Measurements from ENCODE around the gene SMIM41. TPM values are rescaled to one million over a fixed set of nuclear protein-coding genes. Genes with fewer than 3 reads are reported as not detected.
A peak's percentile ranks its signal among the peaks of the same experiment; 100 is the strongest.

The SMIM41 gene
- total RNA-seq, 1 donor: 0.42 TPM

DNA sequence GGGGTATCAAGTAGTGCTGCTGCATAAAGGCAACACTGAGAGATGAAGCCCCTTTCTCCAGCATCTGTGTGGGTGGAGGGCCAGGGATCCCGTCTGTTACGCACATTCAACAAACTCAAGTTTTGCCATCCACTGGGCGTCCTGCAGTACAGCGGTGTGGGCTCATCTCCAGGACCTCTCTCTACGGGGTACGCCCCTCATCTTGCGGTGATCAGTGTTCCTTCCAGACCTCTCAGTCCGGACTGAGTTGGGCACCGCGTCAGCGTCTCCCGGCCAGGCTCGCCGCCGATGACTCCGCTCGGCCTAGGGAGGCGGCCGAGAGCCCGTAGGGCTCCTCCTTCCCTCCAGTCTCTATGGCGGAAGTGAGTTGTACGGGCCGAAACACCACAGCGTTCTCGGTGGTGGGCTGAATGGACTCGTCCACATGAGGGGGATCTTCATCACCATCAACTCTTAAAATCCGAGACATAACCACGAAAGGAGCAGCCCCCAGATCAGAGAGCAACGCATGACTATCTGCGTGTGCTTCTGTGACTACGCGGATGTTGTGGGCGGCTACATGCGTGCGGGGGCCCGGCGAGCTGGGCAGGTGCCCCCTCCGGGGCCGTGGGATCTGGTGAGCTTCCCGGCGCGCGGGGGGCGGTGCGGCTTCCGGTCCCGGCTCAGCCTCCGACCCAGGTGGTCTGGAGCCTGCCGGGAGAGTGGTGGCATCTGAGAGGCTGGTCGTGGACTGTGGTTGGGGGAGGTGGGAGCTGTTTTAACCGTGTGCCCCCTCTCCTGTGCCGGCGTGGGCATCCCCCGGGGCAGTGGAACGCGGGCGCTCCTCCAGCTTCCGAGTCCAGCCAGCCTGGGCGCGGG is 9.9 kb upstream of the SMIM41 start, which contains the start of gene ATG101:
ATG101 (plus strand) TSS at position 652 of the 858 bp plus-strand sequence. CDS start 3,673 bp downstream, outside the sequence.
- peak within 1 kb of the TSS; percentile 98 for H3K4me3 ChIP-seq (ENCODE audit: low read length)
- no peaks in the 10 kb centered on the region for H3K27me3 ChIP-seq (ENCODE audit: insufficient read depth, low read length)
- H3K9me3 ChIP-seq (ENCODE audit: low read depth, low read length): no peaks in the 10 kb centered on the region
- H3K4me1 ChIP-seq (ENCODE audit: insufficient read depth, low read length): peaks cover 39% of the 10 kb centered on the region

DNA sequence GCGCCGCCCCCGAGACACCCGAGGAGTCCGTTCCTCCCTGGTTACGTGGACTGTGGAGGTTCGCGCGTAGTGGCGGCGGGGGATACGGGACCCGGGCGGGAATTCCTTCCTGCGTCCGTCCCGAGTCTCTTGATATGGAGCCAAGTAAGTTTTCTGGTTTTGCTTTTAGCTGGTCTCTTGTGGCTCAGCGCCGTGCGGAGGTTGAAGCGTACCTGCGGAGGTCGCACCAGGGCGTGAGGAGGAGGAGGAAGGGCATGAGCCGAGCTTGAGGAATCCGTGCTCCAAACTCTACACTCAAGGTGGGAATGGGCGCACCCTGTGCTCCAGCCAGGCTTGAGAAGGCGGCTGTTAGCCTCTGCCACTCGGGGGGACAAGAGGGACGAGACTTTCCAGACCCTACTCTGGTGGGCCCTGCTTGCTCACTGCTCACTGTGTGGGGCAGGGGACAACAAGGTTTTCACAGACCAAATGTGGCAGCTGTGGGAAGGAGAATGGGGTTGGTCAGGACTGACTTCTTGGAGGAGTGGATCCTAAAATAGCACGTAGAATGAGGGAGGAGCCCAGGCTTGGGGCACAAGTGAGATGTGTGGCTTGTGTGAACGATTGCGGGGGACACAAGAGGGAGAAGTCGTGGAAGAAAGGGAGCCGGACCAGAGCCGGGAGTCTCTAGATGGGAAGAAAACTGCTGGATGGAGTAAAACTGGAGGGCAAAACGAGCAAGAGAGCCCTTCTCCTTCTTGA is 9.1 kb upstream of the SMIM41 start:
- no peaks in the 10 kb centered on the region for H3K27me3 ChIP-seq (ENCODE audit: insufficient read depth, low read length)
- no peaks in the 10 kb centered on the region for H3K9me3 ChIP-seq (ENCODE audit: low read depth, low read length)
- H3K4me1 ChIP-seq (ENCODE audit: insufficient read depth, low read length): peaks cover 44% of the 10 kb centered on the region
- peak overlapping the region; percentile 98 for H3K4me3 ChIP-seq (ENCODE audit: low read length)

DNA sequence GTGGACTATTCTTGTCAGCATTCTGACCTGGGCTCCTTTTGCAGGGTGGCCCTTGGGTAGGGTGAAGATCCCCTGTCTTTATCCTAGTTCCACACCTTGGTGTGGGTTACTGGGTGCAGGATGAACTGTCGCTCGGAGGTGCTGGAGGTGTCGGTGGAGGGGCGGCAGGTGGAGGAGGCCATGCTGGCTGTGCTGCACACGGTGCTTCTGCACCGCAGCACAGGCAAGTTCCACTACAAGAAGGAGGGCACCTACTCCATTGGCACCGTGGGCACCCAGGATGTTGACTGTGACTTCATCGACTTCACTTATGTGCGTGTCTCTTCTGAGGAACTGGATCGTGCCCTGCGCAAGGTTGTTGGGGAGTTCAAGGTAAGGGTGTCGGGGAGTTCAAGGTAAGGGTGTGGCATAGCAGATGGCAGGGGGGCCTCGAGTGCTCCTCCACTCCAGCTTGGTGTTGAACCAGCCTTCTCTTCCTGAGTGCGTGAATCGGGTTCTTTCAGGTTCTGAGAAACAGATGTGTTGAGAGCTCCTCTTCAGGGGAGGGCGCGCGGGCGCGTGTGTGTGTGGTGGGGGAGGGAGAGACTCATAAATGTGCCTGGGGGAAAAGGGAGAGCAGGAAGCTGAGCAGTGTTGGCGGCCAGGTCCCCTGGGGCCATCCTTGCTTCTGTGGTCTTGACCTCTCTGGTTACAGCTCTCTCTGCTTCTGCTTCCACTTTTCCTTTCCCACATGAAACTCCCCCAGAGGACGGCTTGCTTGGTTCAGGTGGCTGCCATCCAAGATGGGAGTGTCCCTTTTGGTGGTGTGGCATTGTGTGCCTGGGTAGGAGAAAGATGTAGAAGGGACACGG is 5.7 kb upstream of the SMIM41 start:
- Histone ChIP-seq H3K27me3 (ENCODE audit: insufficient read depth, low read length) (no peaks in the 10 kb centered on the region), H3K4me3 (ENCODE audit: low read length) (no peak overlapping the region), H3K9me3 (ENCODE audit: low read depth, low read length) (no peaks in the 10 kb centered on the region), H3K4me1 (ENCODE audit: insufficient read depth, low read length) (peaks cover 44% of the 10 kb centered on the region)

DNA sequence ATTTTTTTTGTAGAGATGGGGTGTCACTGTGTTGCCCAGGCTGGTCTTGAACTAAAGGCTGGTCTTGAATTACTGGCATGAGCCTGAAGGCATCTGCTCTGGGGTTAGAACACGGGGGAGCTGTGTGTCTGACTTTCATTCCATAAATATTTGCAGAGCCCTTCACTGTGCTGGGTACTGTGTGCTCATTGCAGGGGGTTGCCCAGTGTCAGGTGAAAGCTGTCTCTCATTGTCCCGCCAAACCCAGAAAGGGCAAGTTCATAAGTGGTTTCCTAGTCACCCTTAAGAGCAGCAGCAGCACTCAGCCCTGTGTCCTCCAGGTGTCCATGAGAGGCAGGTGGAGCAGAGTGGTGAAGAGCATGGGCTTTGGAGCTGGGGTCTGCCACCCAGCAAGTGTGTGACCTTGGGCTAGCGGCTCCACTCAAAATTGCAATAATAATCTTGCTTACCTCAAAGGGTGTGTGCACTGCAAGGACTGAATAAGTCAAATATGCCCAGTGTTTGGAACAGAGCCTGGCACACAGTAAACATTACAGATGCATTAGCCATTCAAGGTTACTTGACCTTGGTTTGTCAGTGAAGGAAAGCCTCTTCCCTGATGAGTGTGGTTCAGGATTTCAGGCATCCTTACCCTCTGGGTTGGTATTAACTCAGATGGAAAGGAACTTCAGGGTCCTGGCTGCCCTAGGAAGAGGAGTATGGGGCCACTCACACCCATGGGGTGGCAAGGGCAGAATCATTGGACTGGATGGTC is 4.4 kb upstream of the SMIM41 start:
- Histone ChIP-seq H3K9me3 (ENCODE audit: low read depth, low read length) (no peaks in the 10 kb centered on the region), H3K4me1 (ENCODE audit: insufficient read depth, low read length) (peaks cover 37% of the 10 kb centered on the region), H3K4me3 (ENCODE audit: low read length) (no peak overlapping the region), H3K27me3 (ENCODE audit: insufficient read depth, low read length) (no peaks in the 10 kb centered on the region)

DNA sequence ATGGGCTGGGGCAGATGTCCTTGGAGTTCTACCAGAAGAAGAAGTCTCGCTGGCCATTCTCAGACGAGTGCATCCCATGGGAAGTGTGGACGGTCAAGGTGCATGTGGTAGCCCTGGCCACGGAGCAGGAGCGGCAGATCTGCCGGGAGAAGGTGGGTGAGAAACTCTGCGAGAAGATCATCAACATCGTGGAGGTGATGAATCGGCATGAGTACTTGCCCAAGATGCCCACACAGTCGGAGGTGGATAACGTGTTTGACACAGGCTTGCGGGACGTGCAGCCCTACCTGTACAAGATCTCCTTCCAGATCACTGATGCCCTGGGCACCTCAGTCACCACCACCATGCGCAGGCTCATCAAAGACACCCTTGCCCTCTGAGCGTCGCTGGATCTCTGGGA is 2.7 kb upstream of the SMIM41 start:
- Histone ChIP-seq H3K9me3 (ENCODE audit: low read depth, low read length) (no peaks in the 10 kb centered on the region), H3K4me1 (ENCODE audit: insufficient read depth, low read length) (peaks cover 32% of the 10 kb centered on the region), H3K4me3 (ENCODE audit: low read length) (no peak overlapping the region), H3K27me3 (ENCODE audit: insufficient read depth, low read length) (no peaks in the 10 kb centered on the region)

DNA sequence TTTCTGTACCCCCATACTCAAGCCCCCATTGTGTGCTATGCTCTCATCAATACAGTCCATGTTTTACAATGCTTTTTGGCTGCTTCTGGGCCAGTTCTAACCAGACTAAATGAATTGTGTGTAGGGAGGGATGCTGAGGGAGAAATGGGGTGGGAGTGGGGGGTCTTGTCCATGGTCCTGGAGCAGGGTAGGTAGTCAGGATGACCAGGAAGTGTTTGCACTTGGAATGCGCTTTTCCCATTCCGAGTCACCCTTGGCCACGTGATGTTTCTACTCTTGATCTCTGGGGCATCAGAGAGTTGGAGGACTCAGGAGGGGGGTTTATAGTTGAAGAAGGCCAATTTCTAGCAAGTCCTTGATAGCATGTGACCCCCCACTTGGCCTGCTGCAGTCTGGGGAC is 1.2 kb upstream of the SMIM41 start:
- H3K4me1 ChIP-seq (ENCODE audit: insufficient read depth, low read length): peaks cover 35% of the 10 kb centered on the region
- H3K27me3 ChIP-seq (ENCODE audit: insufficient read depth, low read length): no peaks in the 10 kb centered on the region
- no peak overlapping the region for H3K4me3 ChIP-seq (ENCODE audit: low read length)
- no peaks in the 10 kb centered on the region for H3K9me3 ChIP-seq (ENCODE audit: low read depth, low read length)

DNA sequence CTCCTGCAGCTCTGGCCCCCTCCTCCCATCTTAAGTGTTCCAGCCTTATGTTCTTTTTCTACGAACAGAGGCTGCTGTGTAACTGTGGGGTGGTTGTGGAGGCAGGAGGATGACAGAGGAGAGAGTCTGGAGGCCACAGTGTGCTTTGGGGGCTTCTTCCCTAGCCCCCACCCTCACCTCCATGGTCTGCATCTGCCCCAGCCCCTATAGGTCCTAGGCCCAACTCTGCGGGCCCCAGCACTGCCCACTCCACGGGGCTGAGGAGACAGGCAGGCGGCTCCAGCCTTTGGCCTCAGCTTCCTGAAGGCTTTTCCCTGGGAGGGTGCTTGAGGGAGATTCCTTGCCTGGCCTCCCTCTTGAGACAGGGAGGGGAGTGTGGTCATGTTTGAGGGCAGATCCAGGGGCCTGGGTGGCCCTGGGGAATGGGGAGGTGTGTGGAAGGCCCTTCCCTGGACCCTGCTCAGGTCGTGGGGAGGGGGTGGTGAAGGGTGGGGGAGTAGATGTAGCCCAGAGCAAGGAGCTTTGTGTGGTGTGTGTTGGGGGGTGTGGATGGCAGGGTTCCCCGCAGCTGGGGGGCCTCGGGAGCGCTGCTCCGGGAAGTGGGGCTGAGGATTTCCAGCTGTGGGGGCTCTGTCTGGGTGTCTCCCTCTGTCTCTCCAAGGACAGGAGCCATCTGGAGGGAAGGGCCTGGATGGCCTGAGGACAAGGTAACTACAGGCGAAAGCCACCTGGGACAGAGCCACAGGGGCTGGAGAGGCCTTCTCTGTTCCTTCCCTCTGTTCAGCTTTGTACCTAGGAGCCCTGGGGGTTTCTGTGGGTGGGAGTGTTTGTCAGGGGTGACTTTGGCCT is 1.1 kb downstream of the SMIM41 start:
- Histone ChIP-seq H3K9me3 (ENCODE audit: low read depth, low read length) (no peaks in the 10 kb centered on the region), H3K4me1 (ENCODE audit: insufficient read depth, low read length) (peaks cover 21% of the 10 kb centered on the region), H3K4me3 (ENCODE audit: low read length) (no peak overlapping the region), H3K27me3 (ENCODE audit: insufficient read depth, low read length) (no peaks in the 10 kb centered on the region)

DNA sequence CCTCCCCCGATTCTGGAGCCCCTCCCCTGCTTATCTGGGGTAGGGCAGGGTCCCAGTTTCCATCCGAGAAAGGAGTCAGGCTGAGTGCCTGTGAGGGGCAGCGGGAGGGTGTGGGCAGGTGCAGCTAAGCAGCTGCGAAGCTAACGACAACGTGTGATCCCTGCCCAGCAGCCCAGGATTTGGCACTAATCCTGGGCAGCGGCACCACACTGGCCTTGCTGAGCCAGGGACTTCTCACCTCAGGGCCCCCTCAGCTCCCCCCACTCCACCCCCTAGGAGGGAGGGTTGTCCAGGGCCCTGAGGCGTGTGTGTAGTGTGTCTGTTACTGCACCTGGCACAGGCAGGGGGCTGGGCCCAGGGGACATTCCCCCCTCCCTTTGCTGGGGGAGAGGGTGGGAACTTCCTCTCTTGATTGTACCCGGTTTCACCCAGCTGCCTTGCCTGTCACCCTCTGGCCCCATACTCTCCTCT is 1.8 kb downstream of the SMIM41 start:
- H3K4me3 ChIP-seq (ENCODE audit: low read length): no peak overlapping the region
- no peaks in the 10 kb centered on the region for H3K9me3 ChIP-seq (ENCODE audit: low read depth, low read length)
- H3K4me1 ChIP-seq (ENCODE audit: insufficient read depth, low read length): peaks cover 21% of the 10 kb centered on the region
- no peaks in the 10 kb centered on the region for H3K27me3 ChIP-seq (ENCODE audit: insufficient read depth, low read length)

DNA sequence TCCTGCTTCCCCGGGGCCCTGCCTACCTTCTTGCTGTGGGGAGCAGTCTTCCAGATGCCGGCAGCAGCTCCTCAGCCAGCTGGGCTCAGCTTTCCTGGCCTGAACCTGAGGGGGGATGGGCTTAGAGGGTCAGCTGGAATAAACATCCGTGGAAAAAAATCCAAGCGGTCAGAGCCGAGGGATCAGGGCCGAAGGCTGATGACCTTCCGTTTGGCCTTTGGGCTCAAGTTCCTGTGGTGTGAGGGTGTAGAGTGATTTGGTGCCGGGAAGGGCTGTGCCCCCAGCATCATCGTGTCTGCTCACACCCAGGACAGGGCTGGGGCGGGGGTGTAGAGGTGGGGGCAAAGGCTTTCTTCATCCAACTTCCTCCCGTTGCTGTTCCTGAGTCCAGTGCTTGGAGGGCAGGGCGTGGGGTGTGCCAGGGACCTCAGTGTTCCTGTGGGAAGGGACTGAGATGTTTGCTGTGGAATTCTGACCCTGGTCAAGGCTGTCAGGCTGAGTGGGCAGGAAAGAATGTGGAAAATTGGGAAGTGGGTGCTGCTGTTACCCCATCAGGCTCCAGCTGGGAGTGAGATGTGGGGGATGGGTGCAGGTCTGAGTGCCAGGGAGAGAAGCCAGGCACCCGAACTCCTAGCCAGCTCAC is 2.6 kb downstream of the SMIM41 start:
- Histone ChIP-seq H3K4me3 (ENCODE audit: low read length) (no peak overlapping the region), H3K4me1 (ENCODE audit: insufficient read depth, low read length) (peaks cover 21% of the 10 kb centered on the region), H3K9me3 (ENCODE audit: low read depth, low read length) (no peaks in the 10 kb centered on the region), H3K27me3 (ENCODE audit: insufficient read depth, low read length) (no peaks in the 10 kb centered on the region)

DNA sequence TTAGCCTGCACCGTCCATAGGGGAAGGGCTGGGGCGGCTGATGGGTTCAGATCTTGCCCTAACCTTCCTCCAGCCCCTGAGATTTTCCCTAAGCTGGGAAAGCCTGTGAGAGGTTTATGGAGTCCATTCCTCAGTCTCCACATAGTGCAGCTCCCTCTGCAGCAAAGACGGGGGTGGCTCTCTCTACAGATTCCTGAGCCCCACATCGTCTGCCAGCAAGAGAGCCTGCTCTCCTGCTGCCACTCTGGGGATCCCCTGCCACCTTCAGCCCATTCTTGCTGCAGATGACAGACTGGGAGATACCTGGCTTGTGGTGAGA is 3.1 kb downstream of the SMIM41 start:
- Histone ChIP-seq H3K9me3 (ENCODE audit: low read depth, low read length) (no peaks in the 10 kb centered on the region), H3K27me3 (ENCODE audit: insufficient read depth, low read length) (no peaks in the 10 kb centered on the region), H3K4me3 (ENCODE audit: low read length) (no peak overlapping the region), H3K4me1 (ENCODE audit: insufficient read depth, low read length) (peaks cover 21% of the 10 kb centered on the region)

DNA sequence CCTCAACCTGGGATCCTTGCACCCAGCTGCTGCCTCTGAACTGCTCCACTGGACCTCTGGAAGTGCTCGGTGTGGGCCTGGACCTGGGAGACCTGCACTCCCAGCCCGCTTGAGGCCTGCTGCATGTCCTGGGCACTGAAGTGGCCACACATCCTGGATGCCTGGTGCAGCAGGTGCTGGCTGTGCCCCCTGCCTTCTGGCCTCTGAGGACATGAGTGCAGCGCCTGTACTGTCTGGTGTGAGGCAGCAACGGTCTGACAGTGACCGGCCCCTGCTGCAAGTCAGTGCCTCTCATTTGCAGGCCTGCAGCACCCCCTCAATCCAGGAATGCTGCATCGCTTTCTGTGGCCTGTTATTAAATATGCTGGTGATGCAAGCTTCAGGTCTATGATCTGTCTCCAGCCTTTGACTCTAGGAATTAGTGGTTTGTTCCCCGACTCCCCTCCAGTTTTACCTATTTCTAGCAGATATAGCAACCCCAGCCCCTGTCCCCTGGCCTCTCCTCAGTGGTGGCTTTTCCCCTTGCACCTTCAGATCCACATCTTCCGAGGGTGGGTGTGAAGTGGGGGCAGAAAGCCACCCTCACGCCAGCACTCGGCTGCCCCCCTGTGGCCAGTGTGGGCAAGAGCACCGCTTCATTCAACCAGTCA is 3.6 kb downstream of the SMIM41 start:
- Histone ChIP-seq H3K27me3 (ENCODE audit: insufficient read depth, low read length) (no peaks in the 10 kb centered on the region), H3K4me3 (ENCODE audit: low read length) (no peak overlapping the region), H3K9me3 (ENCODE audit: low read depth, low read length) (no peaks in the 10 kb centered on the region), H3K4me1 (ENCODE audit: insufficient read depth, low read length) (peaks cover 21% of the 10 kb centered on the region)

DNA sequence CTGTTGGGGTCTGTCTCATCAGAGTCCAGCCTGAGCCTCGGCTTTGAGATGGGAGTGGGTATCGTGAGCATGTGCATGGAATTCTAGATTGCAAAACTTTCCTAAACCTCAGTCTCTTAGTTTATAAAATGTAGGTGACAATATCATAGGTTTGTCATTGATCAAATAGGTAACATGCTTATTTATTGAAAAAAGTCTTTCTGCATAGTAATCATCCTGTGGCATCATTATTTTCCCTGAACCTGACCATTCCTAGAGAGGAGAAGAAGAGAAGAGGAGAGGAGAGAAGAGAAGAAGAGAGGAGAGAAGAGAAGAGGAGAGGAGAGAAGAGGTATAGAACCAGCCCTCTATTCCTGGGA is 4.1 kb downstream of the SMIM41 start:
- H3K4me1 ChIP-seq (ENCODE audit: insufficient read depth, low read length): peaks cover 21% of the 10 kb centered on the region
- H3K9me3 ChIP-seq (ENCODE audit: low read depth, low read length): no peaks in the 10 kb centered on the region
- H3K4me3 ChIP-seq (ENCODE audit: low read length): no peak overlapping the region
- no peaks in the 10 kb centered on the region for H3K27me3 ChIP-seq (ENCODE audit: insufficient read depth, low read length)
